Keratinocyte (primary cell): ENCODE measurements around the gene LIPF. TPM values are rescaled to one million over a fixed set of nuclear protein-coding genes. Genes with fewer than 3 reads are reported as not detected.

Experiments used
- DNase-seq: peaks from one replicate; pipeline ENCODE4 v3.0.0-alpha.2; 2011; ENCODE audit warnings: low read depth, missing footprints, low spot score
- FAIRE-seq: peaks from 2 replicates; lab custom pipeline; 2011; peaks lifted over from hg19 to GRCh38; lab: Jason Lieb, UNC
- H2AFZ ChIP-seq: 2 replicates; pipeline ENCODE4 v1.6.0; 2012; ENCODE audit warnings: low read length, control low read depth, inconsistent platforms; ENCODE audit not compliant: control insufficient read depth
- H3K27ac ChIP-seq: 2 replicates; pipeline ENCODE4 v1.5.1; 2011; ENCODE audit warnings: low read length; ENCODE audit not compliant: control insufficient read depth, insufficient read depth
- H3K27me3 ChIP-seq: 3 replicates; pipeline ENCODE4 v1.6.0; 2011; ENCODE audit warnings: low read length; ENCODE audit not compliant: control insufficient read depth, insufficient read depth; ENCODE audit errors: extremely low read depth
- H3K36me3 ChIP-seq, 2 experiments: 2 replicates in 1 of 2; 3 replicates in 1 of 2; pipeline ENCODE4 v1.5.1; 2011; ENCODE audit warnings: low read length in 2 of 2, mild to moderate bottlenecking in 1 of 2; ENCODE audit not compliant: control insufficient read depth in 2 of 2, insufficient read depth in 2 of 2; ENCODE audit errors: extremely low read depth in 1 of 2
- H3K4me1 ChIP-seq: 3 replicates; pipeline ENCODE4 v1.5.1; 2011; ENCODE audit warnings: low read length; ENCODE audit not compliant: control insufficient read depth, insufficient read depth; ENCODE audit errors: extremely low read depth
- H3K4me2 ChIP-seq: 3 replicates; pipeline ENCODE4 v1.6.0; 2011; ENCODE audit warnings: low read depth, low read length; ENCODE audit not compliant: control insufficient read depth, insufficient read depth; ENCODE audit errors: extremely low read depth
- H3K4me3 ChIP-seq, 3 experiments: fragments of 200-600 bp in 1 of 3; sonication (generic) in 1 of 3; 2 replicates in 2 of 3; 3 replicates in 1 of 3; pipeline ENCODE4 v1.5.1; 2011 to 2016; ENCODE audit warnings: low read length in 3 of 3, mild to moderate bottlenecking in 3 of 3, control low read depth in 2 of 3, inconsistent platforms in 1 of 3, low read depth in 1 of 3, mixed read lengths in 1 of 3, mixed run types in 1 of 3, moderate library complexity in 1 of 3; ENCODE audit not compliant: control insufficient read depth in 2 of 3, insufficient read depth in 2 of 3; ENCODE audit errors: extremely low read depth in 1 of 3
- H3K79me2 ChIP-seq: 2 replicates; pipeline ENCODE4 v1.6.0; 2012; ENCODE audit warnings: low read length; ENCODE audit not compliant: control insufficient read depth, insufficient read depth
- H3K9ac ChIP-seq: 3 replicates; pipeline ENCODE4 v1.6.0; 2011; ENCODE audit warnings: low read length; ENCODE audit not compliant: control insufficient read depth, insufficient read depth; ENCODE audit errors: extremely low read depth
- H3K9me1 ChIP-seq: 3 replicates; pipeline ENCODE4 v1.6.0; 2011; ENCODE audit warnings: low read length; ENCODE audit not compliant: control insufficient read depth, insufficient read depth; ENCODE audit errors: extremely low read depth
- H3K9me3 ChIP-seq: 2 replicates; pipeline ENCODE4 v1.5.1; 2012; ENCODE audit warnings: low read depth, low read length; ENCODE audit not compliant: control insufficient read depth
- H4K20me1 ChIP-seq: 3 replicates; pipeline ENCODE4 v1.6.0; 2011; ENCODE audit warnings: low read length; ENCODE audit not compliant: control insufficient read depth, insufficient read depth; ENCODE audit errors: extremely low read depth
- CTCF ChIP-seq, 3 experiments: IDR thresholded peaks in 1 of 3; conservative IDR thresholded peaks in 1 of 3; optimal IDR thresholded peaks in 1 of 3; 2 replicates in 2 of 3; 3 replicates in 1 of 3; pipeline versions ENCODE3 to v1.5.1; 2011; ENCODE audit warnings: low read length in 3 of 3, mild to moderate bottlenecking in 3 of 3, moderate library complexity in 2 of 3, control low read depth in 1 of 3, inconsistent platforms in 1 of 3; ENCODE audit not compliant: insufficient read depth in 2 of 3; ENCODE audit errors: extremely low read depth in 1 of 3
- EZH2 ChIP-seq: IDR thresholded peaks from one replicate; pipeline ENCODE4 v1.6.1; 2012; ENCODE audit warnings: inconsistent platforms, mild to moderate bottlenecking, low read length, moderate library complexity
- dilution Hi-C: fragments of 300-500 bp; cut with MboI; formaldehyde crosslinking; loops from one replicate; pipeline ENCODE4 v1.7.0; 2020; ENCODE audit warnings: low sequenced_read_pairs; ENCODE audit not compliant: extremely low pct_ligation_motif_present
- polyA plus RNA-seq, 5 experiments: library from polyadenylated mRNA; depleted of rRNA in 3 of 5; stranded (reverse) in 3 of 5; stranded (forward) in 1 of 5; unstranded in 1 of 5; fragments of >200 nt; gene quantifications; 1 replicate in 1 of 5; 2 replicates in 3 of 5; 3 replicates in 1 of 5; pipeline versions ENCODE4 v1.2.1 to v1.2.3, GENCODE V29; 2011 to 2012; ENCODE audit warnings: missing spikeins in 2 of 5, low read depth in 1 of 5, low replicate concordance in 1 of 5

LIPF gene
- polyA plus RNA-seq, 1 donor (not counting 4 experiments of a cell fraction or from before 2014, with no cell fraction given): not detected

- no peaks in the 10 kb centered on the region for H3K36me3 ChIP-seq
- no peak overlapping the region for H3K4me3 ChIP-seq
- H3K27ac ChIP-seq: no peak overlapping the region
- no peak for FAIRE-seq
- no peaks in the 10 kb centered on the region for H3K9me1 ChIP-seq
- TF ChIP-seq CTCF (optimal IDR thresholded peaks at IDR 0.05 in 1 of 3, IDR thresholded peaks at IDR 0.05 in 1 of 3, conservative IDR thresholded peaks at IDR 0.05 in 1 of 3; ENCODE audit: extremely low read depth in 1 of 3, insufficient read depth in 2 of 3, low read length in 3 of 3) (no peak), EZH2 (no peak)
- H3K27me3 ChIP-seq: peaks cover 3% of the 10 kb centered on the region
- H3K9me3 ChIP-seq: no peaks in the 10 kb centered on the region
- dilution Hi-C loops: no loop called here
- H3K79me2 ChIP-seq: no peaks in the 10 kb centered on the region
- no peak overlapping the region for H3K4me2 ChIP-seq
- H3K4me1 ChIP-seq: no peaks in the 10 kb centered on the region
- DNase-seq: no peak
- H4K20me1 ChIP-seq: no peaks in the 10 kb centered on the region
- H3K9ac ChIP-seq: no peak overlapping the region
- H2AFZ ChIP-seq: no peak overlapping the region
Measured at GRCh38 chr10:88725798-88726197, 61.6 kb downstream of the LIPF start.

- dilution Hi-C loops: no loop called here
Measured at GRCh38 chr10:88728107-88728763, 64.0 kb downstream of the LIPF start.

More at GRCh38 chr10:88728107-88728763, 64.0 kb downstream of the LIPF start:
- Histone ChIP-seq H2AFZ (no peak overlapping the region), H3K27ac (no peak overlapping the region), H3K36me3 (no peaks in the 10 kb centered on the region), H3K4me2 (no peak overlapping the region), H3K27me3 (peaks cover 3% of the 10 kb centered on the region), H3K9me3 (no peaks in the 10 kb centered on the region), H3K9me1 (no peaks in the 10 kb centered on the region), H3K9ac (no peak overlapping the region), H3K4me1 (peaks cover 4% of the 10 kb centered on the region), H3K79me2 (no peaks in the 10 kb centered on the region), H3K4me3 (no peak overlapping the region), H4K20me1 (no peaks in the 10 kb centered on the region)
- DNase-seq: no peak
- no peak for TF ChIP-seq EZH2
- peak in 2 of 3 experiments; percentile 59 to 62 for TF ChIP-seq CTCF (optimal IDR thresholded peaks at IDR 0.05 in 1 of 3, IDR thresholded peaks at IDR 0.05 in 1 of 3, conservative IDR thresholded peaks at IDR 0.05 in 1 of 3; ENCODE audit: extremely low read depth in 1 of 3, insufficient read depth in 2 of 3, low read length in 3 of 3)
- FAIRE-seq: no peak

Other genes starting within 250 kb of the LIPF start
- gene RNLS, start 81.1 kb upstream of the LIPF start, polyA plus RNA-seq: 6.8 to 10.5 TPM (median 7.1 TPM) in 3 replicates
- 0.03 to 0.08 TPM in 2 of 3 replicates, not detected in the other for gene LIPJ, start 77.7 kb upstream of the LIPF start, polyA plus RNA-seq
- 0.23 to 1.3 TPM (median 0.56 TPM) in 3 replicates for gene LIPK, start 41.8 kb downstream of the LIPF start, polyA plus RNA-seq
- gene LIPN, start 95.6 kb downstream of the LIPF start, polyA plus RNA-seq: 0.20 to 0.30 TPM in 2 of 3 replicates, not detected in the other
- gene LIPM, start 138.3 kb downstream of the LIPF start, polyA plus RNA-seq: 0.10 to 0.67 TPM (median 0.44 TPM) in 3 replicates
- gene ANKRD22, start 187.4 kb downstream of the LIPF start, polyA plus RNA-seq: 1.6 to 5.2 TPM (median 4.4 TPM) in 3 replicates
- gene STAMBPL1, start 215.8 kb downstream of the LIPF start, polyA plus RNA-seq: 3.1 to 9.0 TPM (median 5.4 TPM) in 3 replicates